ENCODE data around the gene IFIT3.

GRCh38 chr10:89302625-89303024 is 25.2 kb upstream of the IFIT3 start:
- TF ChIP-seq SIRT6 (IDR thresholded peaks at IDR 0.05; ENCODE audit: low read depth, low read length) (no peak), ZBTB7A (IDR thresholded peaks at IDR 0.05; ENCODE audit: borderline replicate concordance, control insufficient read depth, low read depth, low read length) (no peak), FIP1L1 (IDR thresholded peaks at IDR 0.05; ENCODE audit: low read depth, low read length, poor library complexity, severe bottlenecking) (no peak), E2F5 (CRISPR knock-in tag; IDR thresholded peaks at IDR 0.05) (no peak), ZNF696 (CRISPR knock-in tag; conservative IDR thresholded peaks at IDR 0.05) (no peak), E4F1 (CRISPR knock-in tag; IDR thresholded peaks at IDR 0.05; ENCODE audit: borderline replicate concordance) (no peak), SP1 (CRISPR knock-in tag; IDR thresholded peaks at IDR 0.05) (no peak), EP300 (IDR thresholded peaks at IDR 0.05; ENCODE audit: low read length) (no peak), GTF3C2 (IDR thresholded peaks at IDR 0.05; ENCODE audit: borderline replicate concordance, extremely low read depth, insufficient read length) (no peak), GATA2 (CRISPR knock-in tag; IDR thresholded peaks at IDR 0.05) (no peak)

Measured in K562 (cell line).